Neural crest cell (in vitro differentiated cells): ENCODE data around the gene LRRTM2. TPM values are rescaled to one million over a fixed set of nuclear protein-coding genes. Genes with fewer than 3 reads are reported as not detected.

Experiments
- DNase-seq: peaks from one replicate; pipeline ENCODE4 v3.0.0; 2021; ENCODE audit warnings: low read depth, mixed read lengths, low spot score
- H3K27ac Mint-ChIP-seq: one replicate; pipeline ENCODE4 v1.8.0; 2021; ENCODE audit warnings: mild to moderate bottlenecking, mixed read lengths; ENCODE audit not compliant: unreplicated experiment
- H3K27me3 Mint-ChIP-seq: 2 replicates; pipeline ENCODE4 v1.8.0; 2021; ENCODE audit warnings: low read depth, mild to moderate bottlenecking, mixed read lengths
- H3K36me3 Mint-ChIP-seq: 2 replicates; pipeline ENCODE4 v1.8.0; 2021; ENCODE audit warnings: low read depth, mild to moderate bottlenecking, mixed read lengths
- H3K4me1 Mint-ChIP-seq: 2 replicates; pipeline ENCODE4 v1.8.0; 2021; ENCODE audit warnings: mixed read lengths
- H3K4me3 Mint-ChIP-seq: one replicate; pipeline ENCODE4 v1.8.0; 2021; ENCODE audit warnings: mild to moderate bottlenecking, mixed read lengths
- H3K9me3 Mint-ChIP-seq: 2 replicates; pipeline ENCODE4 v1.8.0; 2021; ENCODE audit warnings: mixed read lengths
- CTCF ChIP-seq: fragments of 200-600 bp; sonication (generic); conservative IDR thresholded peaks from 2 replicates; pipeline ENCODE4 v1.5.0; 2021; ENCODE audit warnings: antibody characterized with exemption, mild to moderate bottlenecking
- total RNA-seq: library from RNA; stranded (reverse); gene quantifications from 2 replicates; pipeline ENCODE4 v1.2.1, GENCODE V29; 2021

LRRTM2 gene
- total RNA-seq, 1 donor from 2014 or later, result 0.84 TPM

DNA sequence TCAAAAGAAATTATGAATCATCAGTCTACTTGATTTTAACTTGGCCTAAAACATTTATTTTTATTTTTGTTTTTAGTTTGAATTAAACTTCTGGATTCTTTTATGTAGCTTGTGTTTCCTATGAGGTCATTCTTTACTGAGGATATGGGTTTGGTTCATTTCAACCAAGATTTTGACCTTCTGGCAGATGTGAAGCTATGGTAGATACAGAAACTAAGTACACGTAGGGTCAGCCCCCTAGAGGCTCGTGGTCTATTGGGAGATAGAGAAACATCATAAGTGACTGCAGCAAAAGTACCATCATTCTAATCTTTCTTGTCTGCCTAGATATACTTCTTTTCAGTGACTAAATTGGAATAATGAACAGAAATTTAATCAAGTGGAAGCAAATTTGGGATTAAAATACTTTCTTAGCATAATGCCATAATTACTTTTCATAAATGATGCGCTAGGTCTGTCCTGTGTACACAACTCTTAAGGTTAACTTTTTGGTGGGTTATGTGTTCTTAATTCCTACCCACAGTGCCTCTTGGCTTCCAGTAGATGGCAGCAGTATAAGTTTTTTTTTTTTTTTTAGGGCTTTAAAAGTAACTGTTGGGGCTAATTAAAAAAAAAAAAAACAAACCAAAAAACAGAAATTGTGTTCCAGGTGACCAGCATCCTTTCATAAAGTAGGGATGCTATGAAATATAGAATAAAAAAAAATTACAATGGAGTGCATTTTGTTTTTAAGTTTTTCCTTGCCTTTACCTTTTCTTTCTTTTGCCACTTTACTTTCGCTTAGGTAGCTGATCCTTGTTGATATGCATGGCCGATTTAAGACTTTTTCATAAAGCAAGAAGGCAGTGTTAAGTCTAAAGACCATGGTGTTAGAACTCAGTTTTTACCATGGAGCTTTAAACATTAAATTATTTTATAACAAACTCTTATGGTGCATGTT lies 49.9 kb downstream of the LRRTM2 start:
- Mint-ChIP-seq H3K36me3 (peaks cover 19% of the 10 kb centered on the region), H3K4me3 (no peak overlapping the region), H3K9me3 (no peaks in the 10 kb centered on the region), H3K27ac (no peak overlapping the region), H3K27me3 (no peaks in the 10 kb centered on the region), H3K4me1 (peaks cover under 1% of the 10 kb centered on the region)
- TF ChIP-seq CTCF, result peak; percentile 77
- DNase-seq, result no peak

DNA sequence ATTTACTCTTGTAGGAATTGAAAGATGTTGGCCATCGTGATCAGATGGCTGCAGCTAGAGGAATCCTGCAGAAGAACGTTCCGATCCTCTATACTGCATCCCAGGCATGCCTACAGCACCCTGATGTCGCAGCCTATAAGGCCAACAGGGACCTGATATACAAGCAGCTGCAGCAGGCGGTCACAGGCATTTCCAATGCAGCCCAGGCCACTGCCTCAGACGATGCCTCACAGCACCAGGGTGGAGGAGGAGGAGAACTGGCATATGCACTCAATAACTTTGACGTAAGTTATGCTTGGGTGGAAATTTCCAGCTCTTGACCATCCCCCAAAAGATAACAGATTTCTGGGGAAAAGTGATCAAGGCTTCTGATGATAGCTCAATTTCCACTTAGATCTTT lies 50.6 kb downstream of the LRRTM2 start:
- no peaks in the 10 kb centered on the region for H3K27me3 Mint-ChIP-seq
- no peaks in the 10 kb centered on the region for H3K4me1 Mint-ChIP-seq
- no peak for TF ChIP-seq CTCF
- no peak overlapping the region for H3K4me3 Mint-ChIP-seq
- peaks cover 18% of the 10 kb centered on the region for H3K36me3 Mint-ChIP-seq
- H3K9me3 Mint-ChIP-seq, result no peaks in the 10 kb centered on the region
- DNase-seq, result no peak
- H3K27ac Mint-ChIP-seq, result no peak overlapping the region

DNA sequence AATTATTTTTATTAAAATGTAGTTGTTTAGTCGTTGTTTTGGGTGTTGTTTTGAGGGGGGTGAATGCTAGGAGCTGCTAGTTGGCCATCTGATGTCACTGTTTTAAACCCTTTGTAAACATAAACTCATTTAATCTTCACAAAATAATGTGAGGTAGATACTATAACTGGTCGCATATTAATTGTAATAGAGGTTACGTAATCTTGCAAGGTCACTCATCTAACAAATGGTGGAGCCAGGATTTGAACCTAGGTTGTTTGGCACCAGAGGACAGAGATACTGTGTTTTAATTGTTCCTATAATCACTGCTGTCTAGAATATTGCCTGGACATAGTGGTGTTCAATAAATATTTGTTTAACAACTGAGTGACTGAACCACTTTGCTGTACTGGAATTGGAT lies 54.4 kb downstream of the LRRTM2 start:
- Mint-ChIP-seq H3K4me1 (no peaks in the 10 kb centered on the region), H3K27ac (no peak overlapping the region), H3K4me3 (no peak overlapping the region), H3K36me3 (peaks cover 15% of the 10 kb centered on the region), H3K27me3 (no peaks in the 10 kb centered on the region), H3K9me3 (peaks cover 3% of the 10 kb centered on the region)
- no peak for DNase-seq
- TF ChIP-seq CTCF, result no peak

DNA sequence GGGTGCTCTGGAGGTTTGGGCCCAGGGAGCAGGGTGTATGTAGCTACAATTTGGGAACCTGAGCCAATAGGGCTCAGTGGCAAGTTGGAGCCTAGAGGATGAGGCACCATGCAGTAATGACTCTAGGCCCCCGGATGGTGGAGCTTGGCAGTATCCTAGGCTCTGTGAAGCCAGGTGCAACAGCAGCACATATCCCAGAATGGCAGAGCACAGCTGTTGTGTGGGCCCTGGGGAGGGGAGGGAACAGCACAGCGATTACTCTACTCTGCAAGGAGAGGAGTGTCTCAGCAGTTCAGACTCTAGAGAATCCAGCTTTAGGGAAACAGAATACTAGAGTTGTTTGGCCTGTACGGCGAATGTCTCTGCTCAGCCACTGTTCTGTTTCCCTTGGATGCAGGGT lies 56.1 kb downstream of the LRRTM2 start:
- no peak for DNase-seq
- peaks cover 21% of the 10 kb centered on the region for H3K36me3 Mint-ChIP-seq
- peaks cover 3% of the 10 kb centered on the region for H3K9me3 Mint-ChIP-seq
- no peaks in the 10 kb centered on the region for H3K27me3 Mint-ChIP-seq
- H3K27ac Mint-ChIP-seq, result peak overlapping the region; percentile 23
- no peaks in the 10 kb centered on the region for H3K4me1 Mint-ChIP-seq
- TF ChIP-seq CTCF, result no peak
- H3K4me3 Mint-ChIP-seq, result no peak overlapping the region

Other genes starting within 250 kb of the LRRTM2 start
- gene CTNNA1, start 121.9 kb downstream of the LRRTM2 start, total RNA-seq, result 282 and 292 TPM in 2 replicates